ENCODE measurements around the gene CSN3.
"Not testable (repeated sequence)": the region's sequence is repeated elsewhere in the genome, so short reads cannot be mapped to it uniquely, and the experiment has no call there.

GRCh38 chr4:70242297-70242696, at the start of gene CSN3:
- TF ChIP-seq, protein P1, sequence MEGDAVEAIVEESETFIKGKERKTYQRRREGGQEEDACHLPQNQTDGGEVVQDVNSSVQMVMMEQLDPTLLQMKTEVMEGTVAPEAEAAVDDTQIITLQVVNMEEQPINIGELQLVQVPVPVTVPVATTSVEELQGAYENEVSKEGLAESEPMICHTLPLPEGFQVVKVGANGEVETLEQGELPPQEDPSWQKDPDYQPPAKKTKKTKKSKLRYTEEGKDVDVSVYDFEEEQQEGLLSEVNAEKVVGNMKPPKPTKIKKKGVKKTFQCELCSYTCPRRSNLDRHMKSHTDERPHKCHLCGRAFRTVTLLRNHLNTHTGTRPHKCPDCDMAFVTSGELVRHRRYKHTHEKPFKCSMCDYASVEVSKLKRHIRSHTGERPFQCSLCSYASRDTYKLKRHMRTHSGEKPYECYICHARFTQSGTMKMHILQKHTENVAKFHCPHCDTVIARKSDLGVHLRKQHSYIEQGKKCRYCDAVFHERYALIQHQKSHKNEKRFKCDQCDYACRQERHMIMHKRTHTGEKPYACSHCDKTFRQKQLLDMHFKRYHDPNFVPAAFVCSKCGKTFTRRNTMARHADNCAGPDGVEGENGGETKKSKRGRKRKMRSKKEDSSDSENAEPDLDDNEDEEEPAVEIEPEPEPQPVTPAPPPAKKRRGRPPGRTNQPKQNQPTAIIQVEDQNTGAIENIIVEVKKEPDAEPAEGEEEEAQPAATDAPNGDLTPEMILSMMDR (IDR thresholded peaks at IDR 0.05) = not testable (repeated sequence)
- TF ChIP-seq POLR2A, POLR2AphosphoS5 (IDR thresholded peaks at IDR 0.05): not testable (repeated sequence)
